ENCODE measurements around the gene GPRIN1.

Gene GPRIN1

GRCh38 chr5:176609724-176610434 is at the start of gene GPRIN1:
Gene GPRIN1, minus strand, starts transcription at chr5:176610156. Its CDS starts 10,322 bp downstream, at chr5:176599834.
- TF ChIP-seq, protein P1, sequence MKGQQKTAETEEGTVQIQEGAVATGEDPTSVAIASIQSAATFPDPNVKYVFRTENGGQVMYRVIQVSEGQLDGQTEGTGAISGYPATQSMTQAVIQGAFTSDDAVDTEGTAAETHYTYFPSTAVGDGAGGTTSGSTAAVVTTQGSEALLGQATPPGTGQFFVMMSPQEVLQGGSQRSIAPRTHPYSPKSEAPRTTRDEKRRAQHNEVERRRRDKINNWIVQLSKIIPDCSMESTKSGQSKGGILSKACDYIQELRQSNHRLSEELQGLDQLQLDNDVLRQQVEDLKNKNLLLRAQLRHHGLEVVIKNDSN (IDR thresholded peaks at IDR 0.05) = 0 out of 2 replicates have a peak, but pooled peaks have one; percentile 11
- TF ChIP-seq NFIC (IDR thresholded peaks at IDR 0.05) (no peak), EP300 (IDR thresholded peaks at IDR 0.05; ENCODE audit: borderline replicate concordance) (no peak), ZBTB7A (IDR thresholded peaks at IDR 0.05; ENCODE audit: low read depth) (peak; percentile 91), RAD21 (IDR thresholded peaks at IDR 0.05; ENCODE audit: low read depth) (no peak; the same call in 1 of the 2 replicates), TEAD4 (IDR thresholded peaks at IDR 0.05) (no peak), TAF1 (IDR thresholded peaks at IDR 0.05; ENCODE audit: low read depth) (no peak), FOXM1 (IDR thresholded peaks at IDR 0.05; ENCODE audit: borderline replicate concordance, low read depth) (no peak), TCF12 (IDR thresholded peaks at IDR 0.05; ENCODE audit: low read depth) (no peak), CEBPB (IDR thresholded peaks at IDR 0.05) (no peak), REST (IDR thresholded peaks at IDR 0.05; ENCODE audit: low read depth) (peak; percentile 81), CREB1 (IDR thresholded peaks at IDR 0.05; ENCODE audit: low read depth) (no peak), YY1 (IDR thresholded peaks at IDR 0.05; ENCODE audit: low read depth) (no peak), EGR1 (IDR thresholded peaks at IDR 0.05) (no peak; the same call in 1 of the 2 replicates)
- TF ChIP-seq, protein P2, sequence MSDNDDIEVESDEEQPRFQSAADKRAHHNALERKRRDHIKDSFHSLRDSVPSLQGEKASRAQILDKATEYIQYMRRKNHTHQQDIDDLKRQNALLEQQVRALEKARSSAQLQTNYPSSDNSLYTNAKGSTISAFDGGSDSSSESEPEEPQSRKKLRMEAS (IDR thresholded peaks at IDR 0.05) = 0 out of 2 replicates have a peak, but pooled peaks have one; percentile 14

- TF ChIP-seq ZBTB7A (IDR thresholded peaks at IDR 0.05; ENCODE audit: low read depth) = no peak
- TF ChIP-seq TEAD4 (IDR thresholded peaks at IDR 0.05) = no peak
- no peak for TF ChIP-seq YY1 (IDR thresholded peaks at IDR 0.05; ENCODE audit: low read depth)
- no peak for TF ChIP-seq CREB1 (IDR thresholded peaks at IDR 0.05; ENCODE audit: low read depth)
- TF ChIP-seq RAD21 (IDR thresholded peaks at IDR 0.05; ENCODE audit: low read depth) = no peak
- TF ChIP-seq TCF12 (IDR thresholded peaks at IDR 0.05; ENCODE audit: low read depth) = no peak
- no peak for TF ChIP-seq CEBPB (IDR thresholded peaks at IDR 0.05)
- TF ChIP-seq, protein P1 (IDR thresholded peaks at IDR 0.05) = no peak
- TF ChIP-seq EP300 (IDR thresholded peaks at IDR 0.05; ENCODE audit: borderline replicate concordance) = no peak
- TF ChIP-seq, protein P2 (IDR thresholded peaks at IDR 0.05) = no peak
- no peak for TF ChIP-seq FOXM1 (IDR thresholded peaks at IDR 0.05; ENCODE audit: borderline replicate concordance, low read depth)
- no peak for TF ChIP-seq NFIC (IDR thresholded peaks at IDR 0.05)
- no peak for TF ChIP-seq TAF1 (IDR thresholded peaks at IDR 0.05; ENCODE audit: low read depth)
- TF ChIP-seq EGR1 (IDR thresholded peaks at IDR 0.05) = no peak
- no peak for TF ChIP-seq REST (IDR thresholded peaks at IDR 0.05; ENCODE audit: low read depth)
Observed at GRCh38 chr5:176659512-176659839, 49.5 kb upstream of the GPRIN1 start.

GRCh38 chr5:176658817-176659511 is 49.0 kb upstream of the GPRIN1 start:
- TF ChIP-seq EP300 (IDR thresholded peaks at IDR 0.05; ENCODE audit: borderline replicate concordance) (no peak), EGR1 (IDR thresholded peaks at IDR 0.05) (no peak), CEBPB (IDR thresholded peaks at IDR 0.05) (no peak), TAF1 (IDR thresholded peaks at IDR 0.05; ENCODE audit: low read depth) (no peak), YY1 (IDR thresholded peaks at IDR 0.05; ENCODE audit: low read depth) (no peak), TEAD4 (IDR thresholded peaks at IDR 0.05) (no peak), REST (IDR thresholded peaks at IDR 0.05; ENCODE audit: low read depth) (no peak), CREB1 (IDR thresholded peaks at IDR 0.05; ENCODE audit: low read depth) (no peak), NFIC (IDR thresholded peaks at IDR 0.05) (no peak), TCF12 (IDR thresholded peaks at IDR 0.05; ENCODE audit: low read depth) (no peak), ZBTB7A (IDR thresholded peaks at IDR 0.05; ENCODE audit: low read depth) (no peak), RAD21 (IDR thresholded peaks at IDR 0.05; ENCODE audit: low read depth) (no peak), FOXM1 (IDR thresholded peaks at IDR 0.05; ENCODE audit: borderline replicate concordance, low read depth) (no peak)
- TF ChIP-seq, protein P1 (IDR thresholded peaks at IDR 0.05) = no peak
- TF ChIP-seq, protein P2 (IDR thresholded peaks at IDR 0.05) = no peak

Data from Ishikawa (cell line).